PC-9 (cell line): ENCODE data around the gene MXD1. TPM values are rescaled to one million over a fixed set of nuclear protein-coding genes. Genes with fewer than 3 reads are reported as not detected.

ENCODE experiments used
- BruUV-seq: library from RNA; stranded (reverse); fragments of 400-500 nt; replicated peaks from 2 replicates; lab custom pipeline; 2021; lab: Mats Ljungman, UMichigan
- CTCF ChIA-PET: fragments of 300-600 bp; sonication (Branson Sonifier 250); formaldehyde crosslinking; loops from one replicate; lab custom pipeline; 2022; ENCODE audit warnings: antibody characterized with exemption; lab: Charles Lee
- POLR2A ChIA-PET: fragments of 300-600 bp; sonication (Branson Sonifier 250); formaldehyde crosslinking; loops from one replicate; lab custom pipeline; 2022; ENCODE audit warnings: antibody characterized with exemption; ENCODE audit not compliant: unreplicated experiment; lab: Charles Lee
- DNase-seq, 2 experiments: peaks; one replicate each; pipeline versions ENCODE4 v3.0.0 to v3.0.0-alpha.2; 2015 to 2022; ENCODE audit warnings: mixed read lengths in 1 of 2
- H2AFZ ChIP-seq: fragments of 200-600 bp; sonication (generic); 2 replicates; pipeline ENCODE4 v1.8.1; 2017; ENCODE audit warnings: antibody characterized with exemption
- H3F3A ChIP-seq: fragments of 200-600 bp; sonication (generic); 2 replicates; pipeline ENCODE4 v1.8.1; 2017; ENCODE audit warnings: antibody characterized with exemption, mild to moderate bottlenecking, low read depth; ENCODE audit not compliant: insufficient read depth
- H3K27ac ChIP-seq: fragments of 200-600 bp; sonication (generic); 2 replicates; pipeline ENCODE4 v1.6.1; 2016; ENCODE audit warnings: mixed run types
- H3K27me3 ChIP-seq: fragments of 200-600 bp; sonication (generic); 2 replicates; pipeline ENCODE4 v1.6.1; 2016; ENCODE audit warnings: low read depth, mixed run types; ENCODE audit not compliant: insufficient read depth
- H3K36me3 ChIP-seq: fragments of 200-600 bp; sonication (generic); 2 replicates; pipeline ENCODE4 v1.6.1; 2016; ENCODE audit warnings: low read depth, mixed run types
- H3K4me1 ChIP-seq: fragments of 200-600 bp; sonication (generic); replicated peaks from 2 replicates; pipeline ENCODE4 v1.6.1; 2016; ENCODE audit warnings: mixed run types; ENCODE audit not compliant: insufficient read depth
- H3K4me2 ChIP-seq: fragments of 200-600 bp; sonication (generic); 2 replicates; pipeline ENCODE4 v1.6.1; 2017; ENCODE audit warnings: mixed run types
- H3K4me3 ChIP-seq: fragments of 200-600 bp; sonication (generic); 2 replicates; pipeline ENCODE4 v1.6.1; 2016; ENCODE audit warnings: mixed run types
- H3K79me2 ChIP-seq: fragments of 200-600 bp; sonication (generic); 2 replicates; pipeline ENCODE4 v1.6.1; 2017; ENCODE audit warnings: low read depth, mixed run types
- H3K9me2 ChIP-seq: fragments of 200-600 bp; sonication (generic); 2 replicates; pipeline ENCODE4 v1.8.1; 2017; ENCODE audit warnings: mild to moderate bottlenecking; ENCODE audit not compliant: insufficient read depth
- H3K9me3 ChIP-seq: fragments of 200-600 bp; sonication (generic); 2 replicates; pipeline ENCODE4 v1.8.1; 2016; ENCODE audit warnings: low read depth; ENCODE audit not compliant: insufficient read depth
- H4K20me1 ChIP-seq: fragments of 200-600 bp; sonication (generic); 2 replicates; pipeline ENCODE4 v1.8.1; 2017; ENCODE audit not compliant: insufficient read depth
- EZH2 ChIP-seq: fragments of 200-600 bp; sonication (generic); IDR thresholded peaks from 2 replicates; pipeline ENCODE4 v1.8.0; 2017; ENCODE audit warnings: antibody characterized with exemption, low read depth
- intact Hi-C: fragments of 100-400 bp; cut with micrococcal nuclease; formaldehyde crosslinking; loops from one replicate; pipeline ENCODE4 v1.10.0; 2022; ENCODE audit not compliant: unreplicated experiment
- total RNA-seq: library from RNA; stranded (reverse); gene quantifications from 2 replicates; pipeline ENCODE4 v1.2.3, GENCODE V29; 2021
- TF ChIP-seq, protein P1 (sequence below): fragments of 200-600 bp; sonication (generic); conservative IDR thresholded peaks from 2 replicates; pipeline ENCODE4 v1.6.1; 2017; ENCODE audit warnings: mixed run types, antibody characterized with exemption, mild to moderate bottlenecking, moderate library complexity

MXD1 gene
- total RNA-seq, 1 experiment from 2014 or later: 8.8 TPM

DNA sequence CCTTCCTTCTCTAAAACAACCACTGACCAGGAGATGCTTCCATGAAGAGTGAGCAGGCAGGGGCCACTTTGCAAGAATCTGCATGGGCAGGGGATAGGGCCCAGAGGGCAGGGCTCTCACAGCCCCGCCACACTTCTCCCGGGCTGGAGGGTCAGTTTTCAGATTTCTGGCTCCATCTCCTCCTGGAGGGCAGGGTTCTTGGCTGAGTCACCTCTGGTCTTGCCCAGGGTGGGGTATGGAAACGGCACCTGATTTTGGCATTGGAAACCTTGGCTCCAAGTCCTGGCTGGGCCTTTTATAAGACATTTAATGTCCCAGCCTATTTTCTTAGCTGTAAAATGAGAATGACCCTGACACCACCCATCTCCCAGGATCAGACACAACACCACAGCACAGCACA, 74.1 kb downstream of the MXD1 start:
- intact Hi-C loops: loop anchor here (5.0 kb wide), 1 partner anchor 42 kb away; no protein-coding TSS in a partner anchor
- no peaks in the 10 kb centered on the region for H3K27me3 ChIP-seq
- H3K9me2 ChIP-seq: no peaks in the 10 kb centered on the region
- no TSS peak for BruUV-seq
- POLR2A ChIA-PET: interaction anchor here (0.6 kb wide), 1 partner anchor 120 kb away, joined by 5 read pairs; no protein-coding TSS in a partner anchor
- H2AFZ ChIP-seq: peak overlapping the region; percentile 69; the same call in 1 of the 2 replicates
- no peaks in the 10 kb centered on the region for H4K20me1 ChIP-seq
- H3K36me3 ChIP-seq: no peaks in the 10 kb centered on the region
- peaks cover 28% of the 10 kb centered on the region for H3F3A ChIP-seq
- peak overlapping the region; percentile 95 for H3K27ac ChIP-seq
- H3K4me2 ChIP-seq: peak overlapping the region; percentile 78
- peaks cover 39% of the 10 kb centered on the region for H3K4me1 ChIP-seq
- no peaks in the 10 kb centered on the region for H3K79me2 ChIP-seq
- peak overlapping the region; percentile 28; the same call in 1 of the 2 replicates for H3K4me3 ChIP-seq
- DNase-seq: peak; percentile 58 to 72
- H3K9me3 ChIP-seq: no peaks in the 10 kb centered on the region
- no peak for TF ChIP-seq EZH2
- TF ChIP-seq, protein P1, sequence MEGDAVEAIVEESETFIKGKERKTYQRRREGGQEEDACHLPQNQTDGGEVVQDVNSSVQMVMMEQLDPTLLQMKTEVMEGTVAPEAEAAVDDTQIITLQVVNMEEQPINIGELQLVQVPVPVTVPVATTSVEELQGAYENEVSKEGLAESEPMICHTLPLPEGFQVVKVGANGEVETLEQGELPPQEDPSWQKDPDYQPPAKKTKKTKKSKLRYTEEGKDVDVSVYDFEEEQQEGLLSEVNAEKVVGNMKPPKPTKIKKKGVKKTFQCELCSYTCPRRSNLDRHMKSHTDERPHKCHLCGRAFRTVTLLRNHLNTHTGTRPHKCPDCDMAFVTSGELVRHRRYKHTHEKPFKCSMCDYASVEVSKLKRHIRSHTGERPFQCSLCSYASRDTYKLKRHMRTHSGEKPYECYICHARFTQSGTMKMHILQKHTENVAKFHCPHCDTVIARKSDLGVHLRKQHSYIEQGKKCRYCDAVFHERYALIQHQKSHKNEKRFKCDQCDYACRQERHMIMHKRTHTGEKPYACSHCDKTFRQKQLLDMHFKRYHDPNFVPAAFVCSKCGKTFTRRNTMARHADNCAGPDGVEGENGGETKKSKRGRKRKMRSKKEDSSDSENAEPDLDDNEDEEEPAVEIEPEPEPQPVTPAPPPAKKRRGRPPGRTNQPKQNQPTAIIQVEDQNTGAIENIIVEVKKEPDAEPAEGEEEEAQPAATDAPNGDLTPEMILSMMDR: no peak
- CTCF ChIA-PET: no interaction called here

DNA sequence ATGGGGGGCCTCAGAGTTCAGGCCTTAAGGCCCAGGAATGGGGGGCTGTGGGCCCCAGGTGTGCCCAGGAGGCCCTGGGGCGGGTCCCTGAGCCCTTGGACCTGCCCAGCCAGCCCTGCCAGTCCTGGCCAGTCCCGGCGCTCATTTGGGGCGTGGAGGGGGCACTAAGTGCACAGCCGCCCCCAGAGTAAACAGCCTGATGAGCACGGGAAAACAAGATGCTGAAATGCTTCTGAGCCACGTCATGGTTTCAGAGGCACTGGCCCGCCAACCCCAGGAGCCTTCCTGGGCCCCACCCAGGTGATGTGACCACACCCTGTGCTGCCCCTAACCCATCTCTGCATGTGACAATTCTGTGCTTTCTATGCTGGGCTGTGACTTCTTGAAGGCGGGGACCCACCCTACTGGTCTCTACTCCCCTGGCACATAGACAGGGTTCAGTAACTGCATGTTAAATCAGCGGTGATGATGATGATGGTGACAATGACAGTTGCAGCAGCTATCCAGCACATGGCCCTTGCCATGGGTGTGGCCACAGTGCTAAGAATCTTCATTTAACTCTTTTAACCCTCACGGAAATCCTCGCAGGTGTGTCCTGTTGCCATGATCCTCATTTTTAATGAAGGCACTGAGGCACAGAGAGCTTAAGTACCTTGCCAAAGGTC, 74.7 kb downstream of the MXD1 start:
- no TSS peak for BruUV-seq
- Histone ChIP-seq H3K4me3 (peak overlapping the region; percentile 28; the same call in 1 of the 2 replicates), H3K79me2 (no peaks in the 10 kb centered on the region), H3K4me2 (peak overlapping the region; percentile 78), H3K27me3 (no peaks in the 10 kb centered on the region), H3K4me1 (peaks cover 39% of the 10 kb centered on the region), H4K20me1 (no peaks in the 10 kb centered on the region), H3K27ac (peak overlapping the region; percentile 95), H2AFZ (peak overlapping the region; percentile 69), H3K36me3 (no peaks in the 10 kb centered on the region), H3K9me2 (no peaks in the 10 kb centered on the region), H3F3A (peaks cover 28% of the 10 kb centered on the region), H3K9me3 (no peaks in the 10 kb centered on the region)
- ChIA-PET CTCF (no interaction called here), POLR2A (no interaction called here)
- DNase-seq: peak; percentile 73 to 79
- intact Hi-C loops: loop anchor here (5.0 kb wide), 1 partner anchor 42 kb away; no protein-coding TSS in a partner anchor
- no peak for TF ChIP-seq EZH2
- TF ChIP-seq, protein P1: no peak

Other genes with a start within 250 kb of the MXD1 start
- gene ANXA4, start 173.0 kb upstream of the MXD1 start, total RNA-seq: 82.9 and 109 TPM in 2 replicates
- 15.1 and 17.4 TPM in 2 replicates for gene GMCL1, start 85.4 kb upstream of the MXD1 start, total RNA-seq
- 29.9 and 38.1 TPM in 2 replicates for gene SNRNP27, start 21.2 kb upstream of the MXD1 start, total RNA-seq
- 0.30 and 0.48 TPM in 2 replicates for gene ASPRV1, start 46.5 kb downstream of the MXD1 start, total RNA-seq
- gene PCBP1, start 172.4 kb downstream of the MXD1 start, total RNA-seq: 148 and 227 TPM in 2 replicates